GM18502 (cell line): Measurements from ENCODE around the gene MAP2K1.
"Not testable (repeated sequence)": the region's sequence is repeated elsewhere in the genome, so short reads cannot be mapped to it uniquely, and the experiment has no call there.

Experiments used
- ATAC-seq: cut with Tn5 transposase; IDR thresholded peaks from one replicate; pipeline ENCODE4 v1.9.1; 2021; ENCODE audit warnings: mild to moderate bottlenecking; ENCODE audit not compliant: unreplicated experiment, poor library complexity

The MAP2K1 gene

GRCh38 chr15:66390678-66391077 lies 4.0 kb downstream of the MAP2K1 start:
- ATAC-seq, result peak; percentile 27

GRCh38 chr15:66393037-66393436 lies 6.3 kb downstream of the MAP2K1 start:
- not testable (repeated sequence) for ATAC-seq

GRCh38 chr15:66394472-66394871 lies 7.8 kb downstream of the MAP2K1 start:
- ATAC-seq, result no peak

GRCh38 chr15:66394915-66395314 lies 8.2 kb downstream of the MAP2K1 start:
- ATAC-seq, result no peak

GRCh38 chr15:66399276-66399675 lies 12.6 kb downstream of the MAP2K1 start:
- no peak for ATAC-seq

- ATAC-seq, result no peak
These were observed 13.7 kb downstream of the MAP2K1 start for GRCh38 chr15:66400351-66400774.

GRCh38 chr15:66401130-66402021 lies 14.7 kb downstream of the MAP2K1 start:
- peak; percentile 46 for ATAC-seq

- ATAC-seq, result no peak
These were observed 16.1 kb downstream of the MAP2K1 start for GRCh38 chr15:66402761-66403284.

GRCh38 chr15:66403323-66403722 lies 16.6 kb downstream of the MAP2K1 start:
- ATAC-seq, result no peak

GRCh38 chr15:66404122-66404521 lies 17.4 kb downstream of the MAP2K1 start:
- no peak for ATAC-seq

GRCh38 chr15:66404532-66404931 lies 17.8 kb downstream of the MAP2K1 start:
- no peak for ATAC-seq

GRCh38 chr15:66405007-66405406 lies 18.3 kb downstream of the MAP2K1 start:
- ATAC-seq, result no peak

- no peak for ATAC-seq
These were observed 18.9 kb downstream of the MAP2K1 start for GRCh38 chr15:66405615-66406014.

- ATAC-seq, result no peak
These were observed 21.5 kb downstream of the MAP2K1 start for GRCh38 chr15:66408254-66408653.

- ATAC-seq, result no peak
These were observed 22.1 kb downstream of the MAP2K1 start for GRCh38 chr15:66408675-66409282.

- no peak for ATAC-seq
These were observed 22.9 kb downstream of the MAP2K1 start for GRCh38 chr15:66409565-66410108.

- no peak for ATAC-seq
These were observed 24.5 kb downstream of the MAP2K1 start for GRCh38 chr15:66411190-66411589.

- ATAC-seq, result no peak
These were observed 25.5 kb downstream of the MAP2K1 start for GRCh38 chr15:66412220-66412619.

- no peak for ATAC-seq
These were observed 26.9 kb downstream of the MAP2K1 start for GRCh38 chr15:66413579-66413978.

GRCh38 chr15:66415360-66415759 lies 28.6 kb downstream of the MAP2K1 start:
- no peak for ATAC-seq

GRCh38 chr15:66417736-66418135 lies 31.0 kb downstream of the MAP2K1 start:
- ATAC-seq, result no peak
